ENCODE results near the gene TMEM179B. TPM values are rescaled to one million over a fixed set of nuclear protein-coding genes. Genes with fewer than 3 reads are reported as not detected.
"Not testable (repeated sequence)": the region's sequence is repeated elsewhere in the genome, so short reads cannot be mapped to it uniquely, and the experiment has no call there.

Gene TMEM179B
- total RNA-seq (10 to 100 TPM; 52.7 to 58.7 TPM), polyA plus RNA-seq (ENCODE audit: insufficient read length in 6 of 6) (10 to 100 TPM; 43.9 to 56.7 (median 49.8) TPM)
- long read RNA-seq, donor 1, transcript TMEM179B-201 (5 exons, 1,023 nt): major isoform, 19 of 34 reads
- long read RNA-seq, donor 1, partial matches to known transcripts: 7 of 34 reads
- long read RNA-seq, donor 1, other reads (novel, unspliced or antisense): 5 of 34 reads
- long read RNA-seq, donor 2, transcript TMEM179B-201 (5 exons, 1,023 nt): major isoform, 18 of 91 reads
- long read RNA-seq, donor 2, partial matches to known transcripts: 71 of 91 reads
- long read RNA-seq, donor 2, other reads (novel, unspliced or antisense): 0 of 91 reads
- long read RNA-seq, donor 3, transcript TMEM179B-201 (5 exons, 1,023 nt): major isoform, 16 of 24 reads
- long read RNA-seq, donor 3, partial matches to known transcripts: 5 of 24 reads
- long read RNA-seq, donor 3, other reads (novel, unspliced or antisense): 0 of 24 reads
- long read RNA-seq, donor 4, transcript TMEM179B-201 (5 exons, 1,023 nt): major isoform, 128 of 147 reads
- long read RNA-seq, donor 4, partial matches to known transcripts: 2 of 147 reads
- long read RNA-seq, donor 4, other reads (novel, unspliced or antisense): 15 of 147 reads
- long read RNA-seq, donor 5, transcript TMEM179B-201 (5 exons, 1,023 nt): major isoform, 28 of 32 reads
- long read RNA-seq, donor 5, partial matches to known transcripts: 0 of 32 reads
- long read RNA-seq, donor 5, other reads (novel, unspliced or antisense): 0 of 32 reads
- long read RNA-seq, donor 6, transcript TMEM179B-201 (5 exons, 1,023 nt): major isoform, 27 of 28 reads
- long read RNA-seq, donor 6, partial matches to known transcripts: 0 of 28 reads
- long read RNA-seq, donor 6, other reads (novel, unspliced or antisense): 0 of 28 reads
- long read RNA-seq, donor 7, transcript TMEM179B-201 (5 exons, 1,023 nt): major isoform, 10 of 11 reads
- long read RNA-seq, donor 7, partial matches to known transcripts: 0 of 11 reads
- long read RNA-seq, donor 7, other reads (novel, unspliced or antisense): 0 of 11 reads
- long read RNA-seq, donor 8, transcript TMEM179B-201 (5 exons, 1,023 nt): major isoform, 23 of 24 reads
- long read RNA-seq, donor 8, partial matches to known transcripts: 0 of 24 reads
- long read RNA-seq, donor 8, other reads (novel, unspliced or antisense): 0 of 24 reads
- long read RNA-seq, donor 9: 0 reads
- long read RNA-seq, donor 10, transcript TMEM179B-201 (5 exons, 1,023 nt): major isoform, 128 of 163 reads
- long read RNA-seq, donor 10, partial matches to known transcripts: 3 of 163 reads
- long read RNA-seq, donor 10, other reads (novel, unspliced or antisense): 28 of 163 reads
- long read RNA-seq, donor 11, transcript TMEM179B-201 (5 exons, 1,023 nt): major isoform, 21 of 32 reads
- long read RNA-seq, donor 11, partial matches to known transcripts: 8 of 32 reads
- long read RNA-seq, donor 11, other reads (novel, unspliced or antisense): 0 of 32 reads
- long read RNA-seq, donor 12, transcript TMEM179B-201 (5 exons, 1,023 nt): major isoform, 25 of 36 reads
- long read RNA-seq, donor 12, partial matches to known transcripts: 9 of 36 reads
- long read RNA-seq, donor 12, other reads (novel, unspliced or antisense): 0 of 36 reads

- peaks cover 20 to 57% of the 10 kb centered on the region in 2 donors for H3K4me1 ChIP-seq
- peak within 1 kb of the TSS; percentile 96 to 98 for H3K27ac ChIP-seq
- DNase-seq (peak; percentile 97 to 99 (median 98)), ATAC-seq (peak; percentile 89)
- TF ChIP-seq CTCF (IDR thresholded peaks at IDR 0.05): peak in 1 of 2 donors; percentile 6
- H3K4me3 ChIP-seq: peak within 1 kb of the TSS; percentile 91 to 96
- intact Hi-C loops (cut with DNase I): no loop called here
- H3K27me3 ChIP-seq: no peaks in the 10 kb centered on the region
- peaks cover 0 to 37% of the 10 kb centered on the region in 2 donors for H3K36me3 ChIP-seq
- no peaks in the 10 kb centered on the region for H3K9me3 ChIP-seq
These were observed at the start of gene TMEM179B for GRCh38 chr11:62787005-62787759. TMEM179B (plus strand) TSS chr11:62787402; CDS start chr11:62787432, 30 bp downstream.

DNA sequence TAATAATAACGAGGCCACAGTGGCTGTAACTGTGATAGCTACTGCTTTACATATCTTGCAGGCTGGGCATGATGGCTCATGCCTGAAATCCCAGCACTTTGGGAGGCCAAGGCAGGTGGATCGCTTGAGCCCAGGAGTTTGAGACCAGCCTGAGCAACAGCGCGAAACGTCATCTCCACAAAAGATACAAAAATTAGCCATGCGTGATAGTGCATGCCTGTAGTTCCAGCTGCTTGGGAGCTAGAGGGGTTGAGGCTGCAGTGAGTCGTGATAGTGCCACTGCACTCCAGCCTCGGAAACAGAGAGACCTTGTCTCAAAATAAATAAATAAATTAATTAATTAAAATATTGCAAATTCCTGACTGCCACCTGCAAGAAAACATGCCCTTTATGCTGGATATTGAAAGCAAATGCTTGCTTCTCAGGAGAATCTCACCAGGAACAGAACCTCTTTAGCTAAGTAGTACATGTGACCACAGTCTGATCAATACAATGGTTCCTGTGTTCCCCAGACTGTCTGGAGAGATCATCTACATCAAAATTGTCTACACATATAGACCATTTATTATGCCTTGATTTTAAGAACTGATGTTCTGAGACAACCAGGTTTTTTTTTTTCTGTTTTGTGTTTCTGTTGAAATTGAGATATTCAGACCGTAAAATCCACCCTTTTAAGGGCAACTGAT lies 39.6 kb upstream of the TMEM179B start:
- no peaks in the 10 kb centered on the region for H3K9me3 ChIP-seq
- no peak for TF ChIP-seq CTCF (IDR thresholded peaks at IDR 0.05)
- H3K27ac ChIP-seq: no peak overlapping the region
- ATAC-seq (no peak), DNase-seq (no peak)
- H3K27me3 ChIP-seq: no peaks in the 10 kb centered on the region
- no peak overlapping the region for H3K4me3 ChIP-seq
- H3K36me3 ChIP-seq: peaks cover 0 to 12% of the 10 kb centered on the region in 2 donors
- intact Hi-C loops (cut with DNase I): no loop called here
- peaks cover 2 to 9% of the 10 kb centered on the region in 2 donors for H3K4me1 ChIP-seq

GRCh38 chr11:62749931-62750330 lies 37.3 kb upstream of the TMEM179B start:
- Histone ChIP-seq H3K4me1 (peaks cover 9 to 26% of the 10 kb centered on the region in 2 donors), H3K36me3 (peaks cover 0 to 13% of the 10 kb centered on the region in 2 donors)
- intact Hi-C loops (cut with DNase I); ATAC-seq; H3K27ac ChIP-seq; H3K4me3 ChIP-seq; H3K27me3 ChIP-seq; DNase-seq; H3K9me3 ChIP-seq: not testable (repeated sequence)

DNA sequence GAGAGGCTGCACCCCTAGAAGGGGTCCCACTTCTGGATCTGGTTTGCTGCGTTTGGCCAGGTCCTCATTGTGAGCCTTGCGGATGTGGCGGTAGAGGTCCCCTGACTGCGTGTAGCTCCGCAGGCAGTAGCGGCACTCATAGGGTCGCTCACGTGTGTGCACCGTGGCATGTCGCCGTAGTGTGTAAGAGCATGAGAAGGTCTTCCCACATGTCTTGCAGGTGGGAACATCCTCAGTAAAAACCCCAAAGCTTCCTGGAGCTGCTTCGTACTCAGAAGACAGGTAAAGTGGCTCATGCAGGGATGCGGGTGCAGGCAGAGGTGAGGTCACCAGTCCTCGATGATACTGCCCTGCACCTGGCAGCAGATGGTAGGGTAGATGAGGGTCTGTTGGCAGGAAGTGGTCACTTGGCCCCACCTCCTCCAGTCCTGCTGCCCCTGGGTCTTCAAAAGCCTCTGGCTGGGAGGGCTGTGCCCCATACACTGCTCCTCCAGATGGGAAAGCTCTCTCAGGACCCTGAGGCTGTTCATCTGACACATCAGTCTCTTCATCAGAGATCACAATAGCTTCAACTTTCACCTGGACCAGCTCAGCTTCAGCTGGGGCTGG lies 34.9 kb upstream of the TMEM179B start:
- H3K36me3 ChIP-seq: peaks cover 0 to 13% of the 10 kb centered on the region in 2 donors
- DNase-seq: no peak
- H3K9me3 ChIP-seq: no peaks in the 10 kb centered on the region
- no peaks in the 10 kb centered on the region for H3K27me3 ChIP-seq
- no peak for ATAC-seq
- H3K4me1 ChIP-seq: peaks cover 9 to 26% of the 10 kb centered on the region in 2 donors
- H3K27ac ChIP-seq: no peak overlapping the region
- TF ChIP-seq CTCF (IDR thresholded peaks at IDR 0.05): no peak
- intact Hi-C loops (cut with DNase I): no loop called here
- H3K4me3 ChIP-seq: no peak overlapping the region
